CD4-positive, alpha-beta T cell treated with Interleukin-17A for 1 hour (primary cell): ENCODE data around the gene TMEM38B.
"Not testable (repeated sequence)": the region's sequence is repeated elsewhere in the genome, so short reads cannot be mapped to it uniquely, and the experiment has no call there.

Source experiments
- DNase-seq: peaks from one replicate; pipeline ENCODE4 v3.0.0-alpha.2; 2020

The TMEM38B gene

GRCh38 chr9:105683688-105684275 is 10.6 kb upstream of the TMEM38B start:
- no peak for DNase-seq

- DNase-seq: no peak
Observed at GRCh38 chr9:105686936-105687335, 7.4 kb upstream of the TMEM38B start.

DNA sequence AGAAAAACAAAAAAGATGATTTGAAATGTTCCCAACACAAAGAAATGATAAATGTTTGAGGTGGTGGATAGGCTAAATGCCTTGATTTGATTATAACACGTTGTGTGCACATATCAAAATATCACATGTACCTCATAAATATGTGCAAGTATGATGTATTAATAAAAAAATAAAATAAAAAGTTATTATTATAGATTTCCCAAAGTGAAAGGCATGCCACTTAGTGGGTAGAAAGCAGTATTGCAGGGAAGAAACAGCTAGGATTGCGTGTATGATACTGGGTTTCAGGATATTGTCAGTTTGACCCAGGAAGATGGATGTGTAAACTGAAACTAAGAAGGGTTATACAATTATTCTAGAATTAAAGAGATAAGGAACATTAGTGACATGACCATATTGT is 3.6 kb upstream of the TMEM38B start:
- DNase-seq: no peak

- DNase-seq: peak; percentile 10
Observed at GRCh38 chr9:105693435-105694189, 729 bp upstream of the TMEM38B start.

DNA sequence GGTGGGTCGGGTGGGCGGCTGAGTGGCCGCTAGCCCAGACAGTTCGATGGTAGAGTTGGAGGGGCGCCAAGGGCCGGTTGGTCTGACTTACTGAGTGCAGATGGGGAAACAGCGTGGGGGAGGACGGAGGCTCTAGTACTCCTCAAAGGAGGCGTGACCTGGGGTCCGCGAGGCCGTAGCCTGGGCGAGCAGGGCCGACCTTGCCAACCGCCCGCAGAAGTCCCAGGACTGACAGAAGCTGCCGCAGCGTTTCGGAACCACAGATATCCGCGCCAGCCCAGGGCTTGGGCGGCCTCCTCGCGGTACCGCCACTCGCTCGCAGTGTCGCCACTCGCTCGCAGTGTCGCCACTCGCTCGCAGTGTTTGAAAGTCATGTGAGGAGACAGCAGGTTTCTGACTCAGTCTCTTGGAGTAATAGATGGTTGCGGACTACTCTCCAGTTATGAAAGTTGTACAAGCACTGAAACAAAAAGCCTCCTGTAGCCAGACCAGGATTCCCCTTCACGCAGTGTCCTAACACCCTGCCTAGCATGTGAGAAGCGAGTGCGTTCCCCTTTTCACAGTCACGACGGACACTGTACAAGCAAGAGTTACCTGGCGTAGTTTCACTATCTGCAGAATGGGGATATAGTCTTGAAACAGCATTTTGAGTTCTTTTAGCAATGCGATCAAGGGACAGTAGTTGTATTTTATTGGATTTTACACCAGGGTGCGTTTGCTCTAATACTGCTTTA is 674 bp downstream of the TMEM38B start:
- peak; percentile 58 for DNase-seq

- no peak for DNase-seq
Observed at GRCh38 chr9:105696219-105696793, 2.0 kb downstream of the TMEM38B start.

DNA sequence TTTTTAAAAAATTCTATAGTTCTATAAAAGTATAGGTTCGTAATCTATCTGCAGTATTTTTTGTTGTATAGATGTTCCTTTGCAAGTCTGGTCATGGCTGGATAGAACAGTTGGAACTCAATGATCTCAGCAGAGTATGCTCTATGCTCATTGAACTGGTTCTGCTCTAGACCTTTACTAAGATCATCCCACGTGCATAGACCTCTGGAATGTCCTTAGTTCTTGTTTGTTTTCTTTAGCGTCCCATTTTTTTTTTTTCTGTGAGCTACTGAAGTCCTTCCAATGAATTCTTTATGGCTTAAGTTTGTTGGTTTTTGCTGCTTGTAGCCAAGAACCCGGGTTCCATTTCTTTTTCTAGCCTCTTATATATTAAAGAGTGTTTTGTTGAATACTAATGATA is 3.5 kb downstream of the TMEM38B start:
- no peak for DNase-seq

- no peak for DNase-seq
Observed at GRCh38 chr9:105698348-105698870, 4.1 kb downstream of the TMEM38B start.

DNA sequence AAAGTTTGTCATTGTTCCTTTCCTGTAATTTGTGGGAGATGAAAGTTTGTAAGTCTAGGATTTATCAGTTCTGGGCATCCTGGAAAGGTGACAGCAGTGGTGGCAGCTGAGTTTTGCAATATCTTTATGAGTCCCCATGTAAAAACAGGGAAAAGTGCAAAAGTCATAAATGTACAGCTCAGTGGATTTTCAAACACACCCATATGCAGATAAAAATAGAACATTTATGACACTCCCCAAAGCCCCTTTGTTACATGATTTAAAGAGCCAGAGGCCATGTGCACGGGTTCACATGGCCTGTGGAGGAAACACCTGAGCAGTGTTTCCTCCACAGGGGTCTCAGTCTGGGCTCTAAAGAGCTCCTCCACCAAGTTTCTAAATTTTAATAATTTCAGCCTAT is 6.3 kb downstream of the TMEM38B start:
- DNase-seq: no peak

GRCh38 chr9:105701145-105701544 is 6.8 kb downstream of the TMEM38B start:
- no peak for DNase-seq

GRCh38 chr9:105702207-105702606 is 7.9 kb downstream of the TMEM38B start:
- DNase-seq: no peak

- DNase-seq: not testable (repeated sequence)
Observed at GRCh38 chr9:105703638-105704037, 9.3 kb downstream of the TMEM38B start.

DNA sequence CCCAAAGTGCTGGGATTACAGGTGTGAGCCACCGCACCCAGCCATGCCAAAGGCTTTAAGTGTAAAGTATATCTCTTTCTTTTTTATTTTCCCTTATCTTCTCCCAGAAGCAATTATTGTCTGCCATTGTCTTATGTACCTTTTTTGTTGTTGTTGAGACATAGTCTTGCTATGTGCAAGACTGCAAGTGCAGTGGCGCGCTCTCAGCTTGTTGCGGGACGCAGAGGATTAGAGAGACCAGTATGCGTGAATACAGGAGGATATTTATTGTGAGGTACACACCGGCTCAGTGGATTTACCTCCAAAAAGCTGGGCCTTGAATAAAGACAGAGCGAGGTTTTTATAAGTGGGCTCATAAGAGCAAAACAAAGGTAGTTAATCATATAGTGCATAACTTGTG is 11.8 kb downstream of the TMEM38B start:
- no peak for DNase-seq

DNA sequence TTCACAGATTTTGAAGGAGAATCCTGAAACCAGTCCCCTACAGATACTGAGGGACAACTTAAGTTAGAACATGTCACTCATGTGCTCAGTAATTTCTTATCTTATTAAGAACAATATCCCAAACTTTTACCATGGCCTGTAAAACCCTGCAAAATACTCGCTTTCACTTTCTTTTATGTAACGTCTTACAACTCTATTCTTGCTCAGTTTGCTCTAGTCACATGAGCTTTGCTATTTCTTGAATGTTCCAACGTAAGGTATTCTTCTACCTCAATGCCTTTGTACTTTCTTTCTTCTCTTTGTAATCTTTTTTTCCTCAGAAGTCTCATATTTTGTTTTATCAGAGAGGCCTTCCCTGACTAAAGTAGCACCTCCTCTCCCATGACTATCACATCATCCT is 14.1 kb downstream of the TMEM38B start:
- no peak for DNase-seq

DNA sequence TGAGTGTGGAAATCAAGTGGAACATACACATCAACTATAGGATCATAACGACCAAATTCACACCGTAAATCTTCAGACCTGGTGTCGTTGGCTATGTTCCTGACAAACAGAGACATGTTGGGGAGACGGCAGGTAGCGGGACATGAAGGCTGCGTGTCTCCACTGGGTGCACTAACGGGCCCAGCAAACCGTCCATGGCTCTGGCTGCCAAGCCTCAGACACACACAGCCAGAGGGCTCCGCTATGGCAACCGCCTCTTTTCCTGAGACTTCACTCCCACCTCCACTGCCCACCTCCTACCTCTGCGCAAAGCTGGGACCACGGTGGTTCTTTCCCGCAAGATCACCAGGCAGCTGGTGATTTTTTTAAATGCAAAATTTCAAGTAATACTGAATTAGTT is 16.3 kb downstream of the TMEM38B start:
- no peak for DNase-seq

DNA sequence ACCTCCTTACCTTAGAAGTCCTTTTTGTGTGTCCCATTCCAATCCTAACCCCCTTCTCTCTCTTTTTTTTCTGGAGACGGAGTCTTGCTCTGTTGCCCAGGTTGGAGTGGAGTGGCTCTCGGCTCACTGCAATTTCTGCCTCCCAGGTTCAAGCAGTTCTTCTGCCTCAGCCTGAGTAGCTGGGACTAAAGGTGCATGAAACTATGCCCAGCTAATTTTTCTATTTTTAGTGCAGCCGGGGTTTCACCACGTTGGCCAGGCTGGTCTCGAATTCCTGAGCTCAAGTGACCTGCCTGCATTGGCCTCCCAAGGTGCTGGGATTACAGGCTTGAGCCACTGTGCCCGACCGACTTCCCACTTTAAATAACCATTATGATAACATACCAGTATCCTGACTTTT is 17.5 kb downstream of the TMEM38B start:
- DNase-seq: no peak

- DNase-seq: no peak
Observed at GRCh38 chr9:105712297-105712696, 18.0 kb downstream of the TMEM38B start.

DNA sequence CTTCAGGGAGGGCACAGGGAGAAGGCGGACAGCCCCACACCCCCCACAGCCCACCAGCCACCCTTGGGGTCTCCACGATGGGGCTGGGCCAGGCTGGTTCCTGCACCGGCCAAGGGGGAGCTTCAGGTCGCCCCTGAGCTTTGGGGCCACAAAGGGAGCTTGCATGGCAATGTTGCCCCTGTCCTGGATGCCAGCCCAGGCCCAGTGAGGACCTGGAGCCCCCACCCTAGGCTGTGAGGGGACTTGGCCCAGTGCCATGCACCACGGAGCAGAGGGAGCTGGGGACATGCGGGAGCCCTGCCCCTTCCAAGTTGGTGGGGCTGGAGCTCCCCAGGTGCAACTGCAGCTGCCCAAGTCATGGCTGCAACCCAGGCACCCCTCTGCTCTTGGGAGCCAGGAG is 18.4 kb downstream of the TMEM38B start:
- DNase-seq: no peak

GRCh38 chr9:105713260-105714019 is 19.1 kb downstream of the TMEM38B start:
- DNase-seq: no peak

GRCh38 chr9:105714020-105714331 is 19.6 kb downstream of the TMEM38B start:
- DNase-seq: no peak

DNA sequence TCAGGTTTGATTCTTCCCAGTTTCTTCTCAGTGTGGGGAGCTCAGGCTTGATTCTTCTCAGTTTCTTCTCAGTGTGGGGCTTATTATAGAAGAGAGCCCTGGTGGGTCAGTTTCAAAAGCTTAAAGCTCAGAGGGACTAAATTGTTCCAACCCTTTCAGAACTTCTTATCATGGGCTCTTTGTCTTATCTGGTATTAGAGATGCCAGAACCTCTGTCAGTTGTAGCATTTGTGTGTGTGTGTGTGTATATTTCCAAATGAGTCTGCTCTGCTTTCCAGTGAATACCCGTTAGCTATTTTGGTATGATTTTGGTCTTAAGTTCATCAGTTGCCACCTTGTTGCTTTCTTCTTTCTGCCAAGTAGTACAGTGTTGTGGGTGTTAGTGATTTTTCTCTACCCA is 21.8 kb downstream of the TMEM38B start:
- no peak for DNase-seq

DNA sequence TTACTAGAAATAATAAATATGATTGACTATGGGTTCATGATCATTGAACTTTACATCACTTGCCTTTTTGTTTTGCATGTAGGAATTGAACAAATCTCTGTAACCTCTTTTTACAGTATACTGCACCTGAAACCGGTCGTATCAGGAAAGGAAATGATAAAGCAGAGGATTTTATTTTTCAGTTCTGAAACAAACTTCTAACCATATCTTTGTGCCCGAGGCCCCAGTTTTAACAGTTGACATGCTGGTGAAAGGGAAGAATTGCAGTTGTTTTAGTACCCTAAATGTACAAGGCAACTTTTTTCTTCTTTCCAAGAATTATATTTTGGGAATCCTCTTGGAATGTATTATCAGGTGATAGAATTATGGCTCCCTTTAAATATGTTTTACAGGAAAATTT is 27.8 kb downstream of the TMEM38B start:
- no peak for DNase-seq

- no peak for DNase-seq
Observed at GRCh38 chr9:105725370-105725769, 31.0 kb downstream of the TMEM38B start.
